Fibroblast of upper back skin (primary cell): ENCODE measurements around the gene XCL2.

ENCODE experiments used
- DNase-seq: peaks from one replicate; pipeline ENCODE4 v3.0.0-alpha.2; 2013

The XCL2 gene

DNA sequence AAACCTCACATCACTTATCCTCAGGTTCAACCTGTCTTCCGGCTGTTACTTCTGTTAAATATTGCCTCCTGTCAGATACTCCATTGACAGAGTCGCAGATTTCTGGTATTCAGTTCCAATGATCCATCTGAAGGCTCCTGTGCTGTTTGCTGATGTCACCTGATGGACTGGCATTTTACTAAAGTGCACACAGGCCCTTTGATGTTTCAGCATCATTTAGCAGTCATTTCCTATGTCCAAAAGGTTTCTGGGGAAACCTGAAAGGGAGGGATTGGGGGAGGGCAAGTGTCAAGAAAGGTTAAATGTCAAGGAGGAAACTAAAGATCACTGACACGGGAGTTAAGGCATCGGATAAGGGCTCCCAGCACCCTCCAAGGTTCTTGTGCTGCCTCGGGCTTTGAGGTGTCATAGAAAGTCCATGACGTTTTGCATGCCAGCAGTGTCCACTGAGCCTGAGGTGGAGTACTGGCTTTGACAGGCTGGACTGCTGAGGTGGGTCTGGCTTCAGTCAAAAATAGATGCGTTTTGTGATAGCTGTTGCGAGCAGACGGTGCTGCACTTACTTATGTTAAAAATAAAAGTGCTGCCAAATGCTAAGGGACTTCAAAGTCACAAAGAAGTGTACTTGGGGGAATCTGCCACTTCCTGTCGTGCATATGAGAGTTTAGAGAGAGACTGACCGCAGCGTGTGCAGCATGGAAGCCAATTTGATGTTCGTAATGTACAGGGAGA is 30.8 kb downstream of the XCL2 start:
- no peak for DNase-seq

DNA sequence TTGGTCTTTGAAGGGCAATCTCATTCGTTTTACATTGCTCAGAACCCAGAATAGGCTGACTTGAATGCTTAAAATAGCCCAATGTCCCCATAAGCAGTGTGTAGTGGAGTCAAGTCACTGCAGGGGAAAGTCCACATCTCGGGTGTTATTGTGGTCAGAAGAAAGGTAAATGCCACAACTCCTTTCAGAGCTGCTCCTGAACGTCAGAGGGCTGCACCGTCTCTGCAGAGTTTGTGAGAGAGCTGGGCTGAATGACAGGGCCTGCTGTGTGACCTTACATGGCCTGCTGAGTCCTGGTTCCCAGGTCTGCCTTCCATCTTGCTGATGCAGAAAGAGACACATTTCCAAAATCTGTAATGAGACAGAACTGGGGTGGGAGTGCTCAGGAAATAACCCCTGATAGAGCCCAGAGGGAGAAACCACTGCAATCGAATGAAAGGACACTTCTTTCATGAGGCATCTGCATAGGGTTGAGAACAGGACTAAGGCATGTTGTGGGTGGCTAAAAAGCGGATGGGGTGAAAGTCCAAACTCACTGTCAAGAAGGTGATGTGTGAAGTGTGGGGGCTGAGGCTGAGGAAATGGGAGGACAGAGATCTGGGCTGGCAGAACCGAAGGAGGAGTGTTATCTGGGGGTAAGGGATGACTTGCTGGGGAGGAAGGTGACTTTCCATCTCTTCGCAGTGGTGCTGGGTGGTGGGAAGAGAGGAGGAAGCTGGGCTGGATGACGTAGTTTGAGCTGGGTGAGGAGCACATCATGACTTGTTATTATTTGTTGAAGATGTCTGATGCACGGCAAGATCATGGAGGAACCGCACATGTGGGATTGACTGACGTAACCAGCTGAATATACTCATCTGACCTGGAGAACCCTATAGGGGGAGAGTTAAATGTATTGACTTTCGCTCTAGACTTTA is 33.7 kb downstream of the XCL2 start:
- DNase-seq: no peak

DNA sequence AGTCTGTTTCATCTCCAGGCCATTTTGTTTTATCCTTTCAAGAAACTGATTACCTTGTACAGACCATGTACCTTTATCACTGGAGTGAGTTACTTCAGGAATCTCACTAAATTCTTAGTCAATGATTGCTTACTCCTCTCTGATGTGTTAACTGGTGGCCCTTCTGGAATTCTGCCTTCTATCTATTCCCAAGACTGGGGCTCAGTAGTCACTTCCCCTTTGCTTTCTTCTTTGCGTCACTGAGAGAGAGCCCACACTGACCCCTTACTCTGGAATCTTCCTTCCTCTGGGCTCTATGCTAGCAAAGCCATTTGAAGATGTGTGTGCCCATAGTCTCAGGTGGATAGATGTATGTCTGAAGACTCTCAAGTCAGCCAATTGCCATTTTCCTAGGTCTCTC is 34.6 kb downstream of the XCL2 start:
- no peak for DNase-seq

DNA sequence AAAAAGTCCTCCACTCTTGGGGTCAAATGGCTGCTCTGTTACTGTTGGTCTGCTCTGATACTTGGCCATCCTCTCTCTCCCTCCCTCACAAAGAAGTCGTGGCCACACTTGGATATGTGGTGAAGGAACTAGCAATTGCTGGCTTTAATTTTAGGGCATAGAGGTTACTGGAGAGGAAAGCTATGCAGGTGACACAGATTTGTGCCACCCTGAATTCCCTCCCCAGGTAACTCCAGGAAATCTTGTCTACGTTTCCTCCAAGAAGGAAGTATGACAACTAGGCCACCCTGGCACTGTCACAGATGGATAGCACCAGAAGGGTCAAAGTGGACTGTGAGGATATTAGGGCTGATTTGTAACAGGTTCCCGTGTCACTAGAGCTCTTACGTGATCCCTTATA is 36.0 kb downstream of the XCL2 start:
- no peak for DNase-seq

DNA sequence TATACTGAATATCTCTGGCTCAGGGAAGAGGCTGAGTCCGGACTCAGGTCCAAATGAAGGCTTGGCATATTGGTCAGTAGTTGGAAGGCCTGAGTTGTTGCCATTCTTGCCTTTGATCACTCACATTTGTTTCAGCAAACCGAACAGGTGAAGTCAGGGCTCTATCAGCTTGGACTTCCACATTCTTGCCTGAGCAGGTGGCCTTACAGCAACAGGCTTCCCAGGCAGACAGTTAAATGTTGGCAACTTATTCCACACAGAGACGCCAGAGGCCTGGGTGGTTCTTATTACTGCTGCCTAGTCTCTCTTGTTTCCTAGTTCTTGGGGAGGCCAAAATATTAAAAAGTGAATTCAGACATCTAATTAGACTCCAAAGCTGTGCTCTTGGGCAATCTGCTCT is 36.6 kb downstream of the XCL2 start:
- no peak for DNase-seq

DNA sequence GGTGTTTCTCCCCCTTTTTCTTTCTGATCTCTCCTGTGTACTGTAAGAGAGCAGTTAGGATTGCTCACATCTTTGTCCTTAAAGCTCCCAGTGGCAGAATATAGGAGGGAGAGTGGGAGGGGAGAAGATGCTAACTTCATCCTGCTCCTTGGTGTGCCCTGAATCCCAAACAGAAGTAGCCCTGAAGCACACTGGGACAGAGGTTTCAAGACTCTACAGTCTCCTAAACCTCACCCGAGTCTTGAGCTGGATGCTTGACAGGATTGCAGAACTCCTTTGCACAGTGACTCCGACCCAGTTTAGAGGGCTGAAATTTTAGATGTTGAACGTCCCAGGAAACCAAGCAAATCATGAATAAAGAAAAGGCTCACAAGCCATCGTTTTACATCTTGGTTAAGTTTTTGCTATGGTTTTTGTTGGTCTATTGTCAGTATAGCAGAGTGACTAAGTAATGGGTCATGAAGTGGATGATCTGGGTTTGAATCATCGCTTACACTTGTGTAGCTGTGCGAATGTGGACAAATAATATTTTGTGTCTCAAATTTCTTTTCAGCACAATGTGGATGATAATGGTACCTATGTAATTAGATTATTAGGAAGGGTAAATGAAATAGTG is 37.5 kb downstream of the XCL2 start:
- peak; percentile 49 for DNase-seq

DNA sequence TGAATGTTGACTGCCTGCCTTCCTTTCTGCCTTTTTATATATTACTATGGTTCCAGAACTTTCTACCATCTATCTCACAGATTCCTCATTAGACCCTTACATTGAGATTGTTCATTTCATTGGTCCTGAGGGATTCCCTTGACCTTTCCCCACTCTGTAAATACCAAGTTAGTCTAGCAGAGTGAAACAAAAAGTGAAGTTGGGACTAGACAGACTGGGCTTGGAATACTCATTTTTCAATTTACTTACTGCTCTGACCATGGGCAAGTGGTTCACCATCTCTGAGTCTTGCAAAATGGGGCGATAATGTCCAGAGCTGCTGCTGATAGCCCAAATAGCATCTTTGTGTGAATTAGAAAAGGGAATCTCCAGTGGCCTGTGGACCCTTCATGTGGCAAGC is 38.8 kb downstream of the XCL2 start:
- no peak for DNase-seq

DNA sequence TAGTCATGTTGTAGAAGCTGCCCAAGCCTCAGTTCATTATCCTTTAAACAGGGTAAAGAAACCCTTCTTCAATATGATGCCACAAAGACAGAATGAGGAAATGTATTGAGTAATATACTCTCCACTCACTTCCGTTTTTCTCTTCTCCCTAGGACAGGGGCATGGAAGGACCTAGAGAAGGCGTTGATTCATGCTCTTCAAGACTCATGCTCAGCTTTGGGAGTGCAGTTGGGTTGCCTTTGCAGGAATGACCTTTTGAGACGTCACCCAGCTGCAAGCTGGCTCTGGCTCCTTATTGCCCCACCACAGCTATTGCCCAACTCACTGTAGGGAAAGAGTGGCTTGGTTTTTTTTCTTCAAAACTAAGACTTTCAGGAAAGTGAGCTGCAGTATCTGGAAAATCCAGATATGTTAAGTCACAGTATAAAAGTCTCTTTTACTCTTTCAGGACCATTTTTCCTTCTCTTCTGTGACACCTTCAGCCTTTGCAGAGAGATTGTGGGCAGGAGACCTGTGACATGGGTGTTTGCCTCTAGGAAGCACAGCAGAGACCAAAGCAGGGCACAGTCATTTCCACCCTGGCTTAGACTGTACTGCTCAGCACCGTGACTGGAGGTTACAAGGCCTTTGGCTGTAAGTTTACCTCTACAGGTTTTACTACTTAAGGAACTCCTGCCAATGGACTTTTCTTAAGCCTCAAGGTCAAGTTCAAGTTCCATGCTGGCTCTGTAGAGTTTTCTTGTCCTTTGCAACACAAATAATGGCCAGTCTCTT is 39.5 kb downstream of the XCL2 start:
- no peak for DNase-seq

DNA sequence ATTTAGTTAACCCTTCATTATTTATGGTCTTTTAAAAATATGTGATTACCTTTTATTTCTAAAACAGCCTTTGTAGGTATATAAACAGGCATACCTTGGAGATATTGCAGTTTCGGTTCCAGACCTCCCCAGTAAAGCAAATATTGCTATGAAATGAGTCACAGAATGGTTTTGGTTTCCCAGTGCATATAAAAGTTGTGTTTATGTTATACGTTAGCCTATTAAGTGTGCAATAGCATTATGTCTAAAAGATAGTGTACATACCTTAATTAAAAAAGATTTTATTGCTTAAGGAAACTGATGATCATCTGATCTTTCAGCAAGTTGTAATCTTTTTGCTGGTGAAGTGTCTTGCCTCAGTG is 44.1 kb downstream of the XCL2 start:
- DNase-seq: no peak

DNA sequence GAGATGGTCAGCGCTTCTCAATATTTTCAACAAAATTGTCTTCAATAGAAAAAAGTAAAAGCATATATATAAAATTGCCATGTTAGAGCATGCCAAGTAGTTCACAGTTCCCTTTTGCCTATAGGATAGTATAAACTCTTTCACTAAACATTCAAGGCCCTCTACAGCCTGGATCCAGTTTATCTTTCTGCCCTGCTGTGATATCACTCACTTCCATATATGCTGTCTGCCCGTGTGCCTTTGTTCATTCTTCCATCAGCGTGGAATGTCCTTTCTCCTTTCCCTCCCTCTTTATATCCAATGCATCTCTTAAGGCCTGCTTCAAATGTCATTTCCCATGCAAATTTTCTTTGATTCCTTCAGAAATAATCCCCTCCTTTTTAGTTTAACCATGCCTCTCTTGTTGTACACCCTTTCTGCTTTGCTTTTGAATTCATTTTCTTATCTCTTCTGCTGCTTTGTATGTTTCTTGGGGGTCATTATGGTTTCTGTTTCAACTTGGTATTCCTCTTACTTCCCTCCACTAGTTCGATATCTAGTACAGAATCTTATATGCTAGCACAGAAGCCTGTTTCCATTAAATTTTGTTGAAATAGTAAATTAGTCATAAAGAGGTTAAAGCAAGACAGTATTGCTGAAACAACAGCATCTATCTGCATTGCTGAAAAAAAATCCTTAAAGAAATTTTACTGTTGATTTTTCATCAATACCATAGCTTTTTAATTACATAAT is 44.7 kb downstream of the XCL2 start:
- no peak for DNase-seq

DNA sequence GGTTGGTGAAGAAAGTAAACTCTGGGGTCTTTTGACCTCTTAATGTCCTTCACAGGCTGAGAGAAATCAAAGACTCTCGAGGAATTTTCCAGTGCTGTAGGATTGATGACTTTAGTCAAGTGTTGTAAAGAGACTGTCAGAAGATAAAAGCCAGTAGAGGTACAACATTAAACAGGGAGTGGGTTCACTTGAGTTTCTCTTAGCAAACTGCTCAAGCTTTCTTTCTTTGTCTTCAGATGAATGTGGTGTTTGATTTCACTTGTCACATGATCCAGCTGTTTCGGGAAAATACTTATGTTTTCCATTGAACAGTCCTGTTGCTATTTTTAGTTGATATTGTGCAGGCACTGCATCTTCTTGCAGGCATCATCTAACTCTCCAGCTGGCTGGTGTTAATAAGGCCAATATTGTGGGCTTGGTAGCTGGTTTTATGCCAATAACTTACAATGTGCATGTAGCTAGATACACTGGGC is 45.6 kb downstream of the XCL2 start:
- peak; percentile 51 for DNase-seq

DNA sequence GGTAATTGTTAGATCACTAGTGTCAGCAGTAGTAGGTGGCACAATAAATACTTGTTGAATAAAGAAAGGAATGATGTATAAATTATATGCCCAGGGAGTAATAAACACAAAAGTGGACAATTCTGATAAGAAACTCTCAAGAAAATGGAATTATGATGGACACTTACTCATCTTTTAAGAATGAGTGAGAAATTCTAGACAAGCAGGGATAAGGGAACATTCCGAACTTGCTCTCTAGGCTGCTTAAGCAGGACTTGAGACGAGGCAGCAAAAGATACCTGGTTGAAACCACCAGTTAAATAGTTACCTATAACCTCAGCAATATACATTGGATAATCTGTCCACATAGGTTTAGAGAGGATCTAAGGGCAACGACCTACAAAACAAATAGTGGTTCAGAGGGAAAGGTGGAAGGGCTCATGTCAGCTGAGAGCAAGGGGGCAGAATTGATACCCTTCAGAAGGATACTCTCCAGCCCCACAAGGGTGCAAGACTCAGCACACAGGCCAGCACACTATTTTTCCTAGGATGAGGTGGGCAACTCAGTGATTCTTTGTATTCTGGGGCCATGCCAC is 46.3 kb downstream of the XCL2 start:
- no peak for DNase-seq

DNA sequence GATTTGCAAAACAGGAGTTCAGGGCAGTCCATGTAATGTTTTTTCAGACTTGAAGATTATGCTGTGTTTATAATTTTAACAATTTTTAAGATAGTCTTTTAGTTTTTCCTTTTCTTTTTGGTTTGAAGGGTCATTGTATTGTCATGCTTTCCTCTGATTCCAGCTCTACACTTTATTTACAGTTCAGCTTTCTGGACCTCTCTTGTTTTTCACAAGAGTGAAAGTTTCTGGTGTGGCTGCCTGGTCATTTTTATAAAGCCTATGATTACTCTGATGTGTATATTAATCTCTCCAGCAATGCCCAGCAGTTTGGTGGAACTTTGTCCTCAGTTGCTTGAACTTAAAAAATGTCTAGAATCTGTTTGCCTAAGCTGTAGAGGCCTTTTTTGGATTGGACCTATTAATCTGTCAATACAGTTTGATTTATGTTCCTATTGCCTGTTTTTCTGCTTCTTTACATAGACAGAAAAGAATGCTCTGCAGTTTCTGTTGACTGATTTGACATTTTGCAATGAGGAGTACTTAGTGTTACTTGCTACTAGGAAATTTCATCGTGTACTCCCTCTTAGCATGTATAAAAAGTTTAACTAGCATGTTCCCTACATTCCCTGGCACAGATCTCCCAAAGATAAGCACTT is 52.2 kb downstream of the XCL2 start:
- DNase-seq: peak; percentile 16
